ENCODE measurements around the gene HABP4.

The HABP4 gene

GRCh38 chr9:96449845-96450612 is at the start of gene HABP4:
TSS of gene HABP4 (plus strand) at chr9:96450169. CDS start at chr9:96450280, 111 bp downstream.
- DNase-seq (ENCODE audit: low read depth in 3 of 3, low spot score in 1 of 3), result peak; percentile 88 to 95 (median 93)

GRCh38 chr9:96408409-96409280 is 41.3 kb upstream of the HABP4 start:
- no peak for DNase-seq (ENCODE audit: low read depth in 3 of 3, low spot score in 1 of 3)

- no peak for DNase-seq (ENCODE audit: low read depth in 3 of 3, low spot score in 1 of 3)
Observed at GRCh38 chr9:96411129-96411838, 38.7 kb upstream of the HABP4 start.

GRCh38 chr9:96412174-96412913 is 37.6 kb upstream of the HABP4 start:
- no peak for DNase-seq (ENCODE audit: low read depth in 3 of 3, low spot score in 1 of 3)

GRCh38 chr9:96413302-96414221 is 36.4 kb upstream of the HABP4 start:
- DNase-seq (ENCODE audit: low read depth in 3 of 3, low spot score in 1 of 3), result no peak

GRCh38 chr9:96417051-96417586 is 32.9 kb upstream of the HABP4 start:
- DNase-seq (ENCODE audit: low read depth in 3 of 3, low spot score in 1 of 3), result peak; percentile 79 to 90 (median 80)

GRCh38 chr9:96417661-96418082 is 32.3 kb upstream of the HABP4 start:
- DNase-seq (ENCODE audit: low read depth in 3 of 3, low spot score in 1 of 3), result no peak

GRCh38 chr9:96418083-96418919 is 31.7 kb upstream of the HABP4 start, which contains the start of gene ZNF367:
TSS of gene ZNF367 (minus strand) at chr9:96418370. CDS start at chr9:96418032, 338 bp downstream.
- peak; percentile 76 to 78 (median 78) for DNase-seq (ENCODE audit: low read depth in 3 of 3, low spot score in 1 of 3)

- DNase-seq (ENCODE audit: low read depth in 3 of 3, low spot score in 1 of 3), result peak in 1 of 3 donors; percentile 26
Observed at GRCh38 chr9:96418920-96419690, 30.9 kb upstream of the HABP4 start.

GRCh38 chr9:96419691-96419969 is 30.3 kb upstream of the HABP4 start:
- no peak for DNase-seq (ENCODE audit: low read depth in 3 of 3, low spot score in 1 of 3)

GRCh38 chr9:96420468-96421219 is 29.3 kb upstream of the HABP4 start:
- no peak for DNase-seq (ENCODE audit: low read depth in 3 of 3, low spot score in 1 of 3)

GRCh38 chr9:96423322-96423984 is 26.5 kb upstream of the HABP4 start:
- DNase-seq (ENCODE audit: low read depth in 3 of 3, low spot score in 1 of 3), result no peak

GRCh38 chr9:96423985-96424336 is 26.0 kb upstream of the HABP4 start:
- DNase-seq (ENCODE audit: low read depth in 3 of 3, low spot score in 1 of 3), result no peak

- DNase-seq (ENCODE audit: low read depth in 3 of 3, low spot score in 1 of 3), result no peak
Observed at GRCh38 chr9:96425500-96426169, 24.3 kb upstream of the HABP4 start.

- no peak for DNase-seq (ENCODE audit: low read depth in 3 of 3, low spot score in 1 of 3)
Observed at GRCh38 chr9:96429732-96430131, 20.2 kb upstream of the HABP4 start.

GRCh38 chr9:96430377-96430776 is 19.6 kb upstream of the HABP4 start:
- DNase-seq (ENCODE audit: low read depth in 3 of 3, low spot score in 1 of 3), result no peak
